Measurements from ENCODE around the gene GALP. TPM values are rescaled to one million over a fixed set of nuclear protein-coding genes. Genes with fewer than 3 reads are reported as not detected.
"Not testable (repeated sequence)": the region's sequence is repeated elsewhere in the genome, so short reads cannot be mapped to it uniquely, and the experiment has no call there.

The GALP gene
- total RNA-seq, 1 experiment from 2014 or later: not detected

GRCh38 chr19:56167064-56167578 is 8.7 kb upstream of the GALP start:
- DNase-seq (ENCODE audit: low read depth, low spot score): no peak
- in situ Hi-C loops (cut with HindIII; ENCODE audit: low pct_unique_long_range_greater_than_20kb, low sequenced_read_pairs): no loop called here

- in situ Hi-C loops (cut with HindIII; ENCODE audit: low pct_unique_long_range_greater_than_20kb, low sequenced_read_pairs): no loop called here
- peak; percentile 17 for DNase-seq (ENCODE audit: low read depth, low spot score)
These were observed 5.5 kb upstream of the GALP start for GRCh38 chr19:56170261-56170660.

- no peak for DNase-seq (ENCODE audit: low read depth, low spot score)
- in situ Hi-C loops (cut with HindIII; ENCODE audit: low pct_unique_long_range_greater_than_20kb, low sequenced_read_pairs): no loop called here
These were observed 1.7 kb upstream of the GALP start for GRCh38 chr19:56174086-56174485.

GRCh38 chr19:56174550-56174949 is 1.3 kb upstream of the GALP start:
- in situ Hi-C loops (cut with HindIII; ENCODE audit: low pct_unique_long_range_greater_than_20kb, low sequenced_read_pairs): no loop called here
- no peak for DNase-seq (ENCODE audit: low read depth, low spot score)

DNA sequence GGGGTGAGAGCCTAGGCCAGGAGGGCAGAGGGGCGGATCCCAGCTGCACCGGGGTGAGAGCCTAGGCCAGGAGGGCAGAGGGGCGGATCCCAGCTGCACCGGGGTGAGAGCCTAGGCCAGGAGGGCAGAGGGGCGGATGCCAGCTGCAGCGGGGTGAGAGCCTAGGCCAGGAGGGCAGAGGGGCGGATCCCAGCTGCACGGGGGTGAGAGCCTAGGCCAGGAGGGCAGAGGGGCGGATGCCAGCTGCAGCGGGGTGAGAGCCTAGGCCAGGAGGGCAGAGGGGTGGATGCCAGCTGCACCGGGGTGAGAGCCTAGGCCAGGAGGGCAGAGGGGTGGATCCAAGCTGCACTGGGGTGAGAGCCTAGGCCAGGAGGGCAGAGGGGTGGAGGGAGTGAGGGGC is 502 bp downstream of the GALP start:
- DNase-seq (ENCODE audit: low read depth, low spot score); in situ Hi-C loops (cut with HindIII; ENCODE audit: low pct_unique_long_range_greater_than_20kb, low sequenced_read_pairs): not testable (repeated sequence)

GRCh38 chr19:56176881-56177280 is 1.1 kb downstream of the GALP start:
- DNase-seq (ENCODE audit: low read depth, low spot score): no peak
- in situ Hi-C loops (cut with HindIII; ENCODE audit: low pct_unique_long_range_greater_than_20kb, low sequenced_read_pairs): no loop called here

DNA sequence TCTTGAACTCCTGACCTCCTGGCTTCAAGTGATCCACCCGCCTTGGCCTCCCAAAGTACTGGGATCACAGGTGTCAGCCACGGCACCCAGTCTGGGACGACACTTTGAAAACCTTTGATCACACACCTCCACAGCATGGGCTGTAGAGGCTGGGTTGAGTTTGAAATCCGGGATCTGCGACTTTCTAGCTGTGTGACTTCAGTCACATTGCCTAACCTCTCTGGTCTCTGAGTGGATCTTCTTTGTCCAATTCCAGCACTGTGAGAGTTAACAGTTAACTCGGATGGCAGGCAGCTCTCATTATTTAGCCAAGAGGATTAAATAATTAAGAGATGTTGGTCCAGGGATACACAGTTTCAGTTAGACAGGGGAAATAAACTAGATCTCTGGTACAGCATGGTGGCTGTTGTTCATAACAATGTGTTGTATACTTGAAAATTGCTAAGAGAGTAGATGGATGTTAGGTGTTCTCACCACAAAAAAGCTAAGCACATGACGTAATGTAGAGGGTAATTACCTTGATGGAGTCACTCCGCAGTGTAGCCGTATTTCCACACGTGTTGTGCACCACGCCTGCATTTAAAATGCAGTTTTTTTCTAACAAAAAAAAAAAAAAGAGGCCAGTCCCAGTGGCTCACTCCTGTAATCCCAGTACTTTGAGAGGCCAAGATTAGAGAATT is 1.9 kb downstream of the GALP start:
- in situ Hi-C loops (cut with HindIII; ENCODE audit: low pct_unique_long_range_greater_than_20kb, low sequenced_read_pairs): no loop called here
- DNase-seq (ENCODE audit: low read depth, low spot score): no peak

DNA sequence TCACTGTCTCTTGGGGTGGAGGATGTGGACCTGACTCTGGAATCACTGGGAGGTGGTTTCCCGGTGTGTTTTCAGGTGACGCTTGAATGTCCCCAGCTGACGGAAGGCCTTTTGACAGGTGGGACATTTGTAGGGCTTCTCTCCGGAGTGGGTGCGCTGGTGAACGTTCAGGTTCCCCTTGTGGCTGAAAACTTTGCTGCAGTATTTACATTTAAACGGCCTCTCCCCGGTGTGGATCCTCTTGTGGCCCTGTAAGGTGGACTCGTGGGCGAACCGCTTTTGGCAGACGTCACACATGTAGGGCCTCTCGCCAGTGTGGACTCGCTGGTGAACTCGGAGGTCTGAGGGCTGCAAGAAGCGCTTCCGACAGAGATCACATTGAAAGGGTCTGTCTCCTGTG is 14.0 kb downstream of the GALP start:
- no peak for DNase-seq (ENCODE audit: low read depth, low spot score)
- in situ Hi-C loops (cut with HindIII; ENCODE audit: low pct_unique_long_range_greater_than_20kb, low sequenced_read_pairs): no loop called here

- in situ Hi-C loops (cut with HindIII; ENCODE audit: low pct_unique_long_range_greater_than_20kb, low sequenced_read_pairs): no loop called here
- DNase-seq (ENCODE audit: low read depth, low spot score): no peak
These were observed 15.3 kb downstream of the GALP start for GRCh38 chr19:56191115-56191514.

DNA sequence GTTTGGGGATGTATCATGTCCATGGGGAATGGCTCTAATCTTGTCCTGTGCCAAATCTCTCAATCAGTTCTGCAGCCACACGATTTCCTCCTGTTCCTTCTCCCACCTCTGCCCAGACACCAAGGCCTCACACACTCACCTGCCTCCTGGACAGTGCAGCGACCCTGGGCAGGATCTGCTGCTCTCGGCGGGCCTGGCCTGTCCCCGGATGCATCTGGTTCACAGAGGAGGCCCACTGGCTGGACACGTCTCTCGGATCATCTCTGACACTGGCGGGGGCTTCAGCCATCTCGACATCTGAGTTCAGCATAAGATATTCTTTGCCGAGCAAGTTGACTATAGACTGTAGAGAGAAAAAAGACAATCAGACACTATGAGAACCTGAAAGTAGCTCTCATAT is 15.9 kb downstream of the GALP start:
- DNase-seq (ENCODE audit: low read depth, low spot score): no peak
- in situ Hi-C loops (cut with HindIII; ENCODE audit: low pct_unique_long_range_greater_than_20kb, low sequenced_read_pairs): no loop called here

DNA sequence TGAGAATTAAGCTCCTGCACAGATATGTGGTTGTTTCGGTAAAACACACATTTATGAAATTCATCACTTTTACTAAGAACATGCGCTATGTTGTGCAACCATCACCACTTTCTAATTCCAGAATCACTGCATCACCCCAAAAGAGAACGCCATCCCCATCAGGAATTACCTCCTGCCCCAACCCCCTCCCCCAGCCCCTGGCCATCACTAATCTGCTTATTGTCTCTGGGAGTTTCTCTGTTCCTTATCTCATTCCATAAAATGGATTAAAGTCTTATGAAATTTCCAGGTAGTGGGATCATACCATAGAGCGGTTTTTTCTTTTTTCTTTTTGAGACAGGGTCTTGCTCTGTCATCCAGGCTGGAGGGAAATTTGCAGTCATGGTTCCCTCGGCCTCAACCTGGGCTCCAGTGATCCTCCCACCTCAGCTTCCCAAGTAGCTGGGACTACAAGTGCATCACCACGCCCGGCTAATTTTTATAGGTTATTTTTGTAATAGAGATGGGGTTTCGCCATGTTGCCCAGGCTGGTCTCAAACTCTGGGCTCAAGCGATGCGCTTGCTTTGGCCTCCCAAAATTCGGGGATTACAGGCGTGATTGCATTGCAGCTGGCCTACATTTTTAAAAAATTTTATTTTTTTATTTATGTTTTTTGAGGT is 18.3 kb downstream of the GALP start:
- no peak for DNase-seq (ENCODE audit: low read depth, low spot score)
- in situ Hi-C loops (cut with HindIII; ENCODE audit: low pct_unique_long_range_greater_than_20kb, low sequenced_read_pairs): no loop called here

DNA sequence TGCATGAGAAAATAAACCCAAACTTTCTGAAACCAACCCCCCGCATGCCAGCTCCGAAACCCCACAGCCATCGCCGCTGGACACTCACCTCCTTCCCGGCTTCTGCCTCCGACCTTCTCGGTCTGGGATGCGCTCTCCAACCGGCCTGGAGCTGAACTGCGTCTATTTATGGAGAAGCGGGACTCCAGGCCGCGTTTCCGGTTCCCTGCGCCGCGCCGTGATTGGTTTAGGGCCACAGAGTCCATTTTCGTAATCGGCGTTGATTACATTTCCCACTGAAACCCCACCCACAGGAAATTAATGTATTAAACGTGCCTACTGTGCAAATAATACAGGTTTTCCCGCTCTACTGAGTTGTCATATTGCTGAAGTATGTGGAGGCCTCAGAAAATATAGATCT is 21.8 kb downstream of the GALP start, which contains the start of gene ZSCAN5B:
ZSCAN5B (minus strand) TSS at position 138 of the 400 bp plus-strand sequence. CDS start 4,731 bp downstream, outside the sequence.
- in situ Hi-C loops (cut with HindIII; ENCODE audit: low pct_unique_long_range_greater_than_20kb, low sequenced_read_pairs); DNase-seq (ENCODE audit: low read depth, low spot score): not testable (repeated sequence)

DNA sequence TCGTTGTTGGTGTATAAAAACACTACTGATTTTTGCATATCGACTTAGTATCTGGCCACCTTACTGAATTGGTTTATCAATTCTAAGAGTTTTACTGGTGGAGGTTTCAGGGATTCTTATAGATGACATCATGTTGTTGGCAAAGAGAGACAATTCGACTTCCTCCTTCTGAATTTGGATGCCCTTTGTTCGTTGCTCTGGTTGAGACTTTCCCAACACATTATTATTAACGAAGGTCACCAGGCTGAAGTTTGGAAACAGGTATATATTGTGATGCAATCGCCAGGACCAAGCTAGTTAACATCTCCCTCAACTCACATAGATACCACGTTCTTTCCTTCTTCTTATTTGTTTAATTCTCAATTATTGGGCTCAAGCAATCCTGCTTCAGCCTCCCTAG is 23.9 kb downstream of the GALP start:
- in situ Hi-C loops (cut with HindIII; ENCODE audit: low pct_unique_long_range_greater_than_20kb, low sequenced_read_pairs): no loop called here

DNA sequence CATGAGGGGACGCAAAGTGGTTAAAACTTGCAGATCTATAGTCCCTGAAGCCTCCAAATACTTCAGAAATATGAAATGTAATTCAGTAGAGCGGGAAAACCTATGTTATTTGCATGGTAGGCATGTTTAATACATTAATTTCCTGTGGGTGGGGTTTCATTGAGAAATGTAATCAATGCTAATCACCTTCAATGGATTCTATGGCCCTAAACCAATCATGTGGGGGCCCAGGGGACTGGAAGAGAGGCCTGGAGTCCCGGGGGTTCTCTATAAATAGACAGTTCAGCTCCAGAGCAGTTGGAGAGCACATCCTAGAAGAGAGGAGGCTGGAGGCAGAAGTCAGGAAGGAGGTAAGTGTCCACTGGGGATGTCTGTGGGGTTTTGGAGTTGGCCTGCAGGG is 26.2 kb downstream of the GALP start, which contains the start of gene ZSCAN5C:
ZSCAN5C (plus strand) TSS at position 301 of the 400 bp plus-strand sequence. CDS start 3,641 bp downstream, outside the sequence.
- no peak for DNase-seq (ENCODE audit: low read depth, low spot score)
- in situ Hi-C loops (cut with HindIII; ENCODE audit: low pct_unique_long_range_greater_than_20kb, low sequenced_read_pairs): no loop called here

More for the DNA sequence above, 23.9 kb downstream of the GALP start:
- DNase-seq (ENCODE audit: low read depth, low spot score): no peak

GRCh38 chr19:56207581-56207980 is 31.8 kb downstream of the GALP start:
- DNase-seq (ENCODE audit: low read depth, low spot score); in situ Hi-C loops (cut with HindIII; ENCODE audit: low pct_unique_long_range_greater_than_20kb, low sequenced_read_pairs): not testable (repeated sequence)

GRCh38 chr19:56209091-56209490 is 33.3 kb downstream of the GALP start:
- DNase-seq (ENCODE audit: low read depth, low spot score): no peak
- in situ Hi-C loops (cut with HindIII; ENCODE audit: low pct_unique_long_range_greater_than_20kb, low sequenced_read_pairs): no loop called here

GRCh38 chr19:56210036-56210435 is 34.2 kb downstream of the GALP start:
- in situ Hi-C loops (cut with HindIII; ENCODE audit: low pct_unique_long_range_greater_than_20kb, low sequenced_read_pairs): not testable (repeated sequence)

DNA sequence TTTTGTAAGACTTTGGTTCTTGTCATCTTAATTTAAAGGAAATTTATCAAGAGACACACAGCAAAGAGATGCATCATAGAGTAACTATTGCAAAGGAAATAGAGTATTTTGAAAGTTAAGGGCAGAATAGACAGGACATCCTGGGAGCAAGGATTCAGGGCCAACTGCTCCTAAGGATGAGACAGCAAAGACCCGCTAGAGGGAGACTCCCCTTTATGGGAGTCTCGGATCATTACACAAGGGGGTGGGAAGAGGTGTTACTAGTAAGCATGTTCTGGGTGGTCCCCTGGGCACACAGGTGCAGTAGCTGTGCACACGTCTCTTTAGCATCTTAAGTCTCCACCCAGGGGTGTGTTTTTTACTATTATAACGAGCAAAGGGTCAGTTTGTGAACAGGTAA is 35.9 kb downstream of the GALP start:
- in situ Hi-C loops (cut with HindIII; ENCODE audit: low pct_unique_long_range_greater_than_20kb, low sequenced_read_pairs): no loop called here

More at GRCh38 chr19:56210036-56210435, 34.2 kb downstream of the GALP start:
- not testable (repeated sequence) for DNase-seq (ENCODE audit: low read depth, low spot score)

More for the DNA sequence above, 35.9 kb downstream of the GALP start:
- no peak for DNase-seq (ENCODE audit: low read depth, low spot score)
